GM18526 (cell line): Measurements from ENCODE around the gene SULT2B1.

ENCODE experiments used
- POLR2A ChIP-seq: IDR thresholded peaks from 3 replicates; pipeline ENCODE4 v1.6.1; 2011; ENCODE audit not compliant: insufficient read length; ENCODE audit errors: extremely low read depth

The SULT2B1 gene

DNA sequence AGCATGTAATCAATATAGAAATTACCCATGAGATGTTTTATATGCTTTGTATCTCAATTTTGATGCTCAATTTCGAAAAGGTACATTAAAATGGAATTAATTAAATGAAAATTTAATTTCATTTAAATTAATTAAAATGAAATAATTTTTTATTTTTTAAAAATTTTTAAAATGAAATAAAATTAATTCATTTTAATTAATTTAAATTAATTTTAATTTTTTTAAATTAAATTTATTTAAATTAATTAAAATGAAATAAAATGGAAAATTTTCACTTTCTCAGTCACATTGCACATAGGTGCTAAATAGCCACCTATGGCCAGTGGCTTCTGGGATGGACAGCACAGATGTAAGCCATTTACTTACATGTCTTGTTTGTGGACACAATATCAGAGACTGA, 4.2 kb upstream of the SULT2B1 start:
- no peak for TF ChIP-seq POLR2A

DNA sequence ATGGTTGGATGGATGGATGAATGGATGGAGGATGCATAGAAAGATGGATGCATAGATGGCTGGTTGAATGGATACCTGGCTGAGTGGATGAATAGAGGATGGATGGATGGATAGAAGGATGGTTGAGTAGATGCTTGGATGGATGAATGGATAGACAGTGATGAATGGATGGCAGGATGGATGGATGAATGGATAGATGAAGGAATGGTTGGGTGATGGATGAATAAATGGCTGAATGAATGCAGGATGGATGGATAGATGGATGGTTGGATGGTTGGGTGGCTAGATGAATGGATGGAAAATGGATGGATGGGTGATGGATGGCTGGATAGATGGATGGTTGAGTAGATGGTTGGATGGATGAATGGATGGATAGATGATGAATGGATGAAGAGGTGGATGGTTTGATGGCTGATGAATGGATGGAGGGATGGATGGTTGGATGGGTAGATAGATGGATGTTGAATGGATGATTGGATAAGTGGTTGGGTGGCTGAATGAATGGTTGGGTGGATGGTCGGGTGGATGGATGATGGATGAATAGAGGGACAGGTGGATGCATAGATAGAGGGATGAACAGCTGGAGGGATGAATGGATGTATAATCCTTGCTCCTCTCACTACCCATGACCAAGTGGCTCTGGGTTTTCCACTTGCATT, 3.6 kb upstream of the SULT2B1 start:
- TF ChIP-seq POLR2A, result no peak

DNA sequence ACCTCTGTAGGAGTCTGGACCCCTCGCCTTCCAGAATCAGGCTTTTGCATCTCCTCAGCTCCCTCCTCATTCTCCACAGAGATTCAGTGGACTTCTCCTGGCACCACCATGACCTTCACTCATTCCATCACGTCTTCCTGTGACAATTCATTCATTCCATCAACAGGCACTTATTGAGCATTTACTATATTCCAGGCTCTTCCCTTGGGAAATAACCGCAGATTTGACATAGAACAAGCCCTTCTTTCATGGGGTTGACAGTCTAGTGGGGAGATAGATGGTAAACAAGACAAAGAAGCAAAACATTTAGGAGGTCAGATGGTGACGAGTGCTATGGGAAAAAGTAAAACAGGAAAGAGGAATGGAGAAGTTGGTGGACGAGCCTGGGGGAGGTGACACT, 2.6 kb upstream of the SULT2B1 start:
- no peak for TF ChIP-seq POLR2A

DNA sequence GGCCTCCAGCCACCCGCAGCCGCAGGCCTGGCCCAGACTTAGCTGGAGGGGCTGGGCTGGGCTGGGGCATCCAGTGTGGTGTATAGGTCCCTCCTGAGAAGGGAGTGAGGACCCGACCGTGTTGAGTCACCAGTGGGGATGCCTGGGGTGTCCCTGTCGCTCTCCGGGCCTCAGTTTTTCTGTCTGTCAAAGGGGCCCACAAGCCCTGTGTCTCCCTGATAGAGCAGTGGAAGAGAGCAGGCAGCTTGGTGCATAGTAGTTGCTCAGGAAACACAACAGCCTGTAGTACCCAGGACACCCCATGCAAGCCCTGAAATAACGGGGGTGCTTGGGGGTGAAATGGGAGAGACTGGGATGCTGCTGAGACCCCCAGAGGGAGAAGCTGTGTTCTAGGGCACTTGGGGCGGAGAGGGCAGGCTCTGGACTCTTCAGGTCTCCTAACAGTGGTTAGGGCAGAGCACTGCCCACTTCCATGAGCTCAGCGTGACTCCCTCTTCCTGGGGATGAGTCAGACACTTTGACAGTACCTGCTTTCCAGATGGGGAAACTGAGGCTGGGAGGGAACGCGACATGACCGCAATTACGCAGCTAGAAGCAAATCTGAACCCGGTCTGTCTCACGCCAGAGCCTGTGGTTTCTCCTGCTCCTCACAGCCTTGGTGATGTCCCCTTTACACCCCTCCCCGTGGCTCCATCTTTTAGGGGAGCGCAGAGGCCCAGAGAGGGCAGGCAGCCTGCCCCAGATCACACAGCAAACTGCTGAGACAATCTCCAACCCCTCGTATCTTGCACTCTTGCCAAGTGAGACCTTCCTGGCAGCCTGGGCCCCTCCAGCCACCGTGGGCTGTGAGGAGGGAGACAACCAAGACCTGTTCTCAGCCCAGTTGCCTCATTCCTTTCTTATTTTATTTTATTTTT, 692 bp downstream of the SULT2B1 start:
- no peak for TF ChIP-seq POLR2A

DNA sequence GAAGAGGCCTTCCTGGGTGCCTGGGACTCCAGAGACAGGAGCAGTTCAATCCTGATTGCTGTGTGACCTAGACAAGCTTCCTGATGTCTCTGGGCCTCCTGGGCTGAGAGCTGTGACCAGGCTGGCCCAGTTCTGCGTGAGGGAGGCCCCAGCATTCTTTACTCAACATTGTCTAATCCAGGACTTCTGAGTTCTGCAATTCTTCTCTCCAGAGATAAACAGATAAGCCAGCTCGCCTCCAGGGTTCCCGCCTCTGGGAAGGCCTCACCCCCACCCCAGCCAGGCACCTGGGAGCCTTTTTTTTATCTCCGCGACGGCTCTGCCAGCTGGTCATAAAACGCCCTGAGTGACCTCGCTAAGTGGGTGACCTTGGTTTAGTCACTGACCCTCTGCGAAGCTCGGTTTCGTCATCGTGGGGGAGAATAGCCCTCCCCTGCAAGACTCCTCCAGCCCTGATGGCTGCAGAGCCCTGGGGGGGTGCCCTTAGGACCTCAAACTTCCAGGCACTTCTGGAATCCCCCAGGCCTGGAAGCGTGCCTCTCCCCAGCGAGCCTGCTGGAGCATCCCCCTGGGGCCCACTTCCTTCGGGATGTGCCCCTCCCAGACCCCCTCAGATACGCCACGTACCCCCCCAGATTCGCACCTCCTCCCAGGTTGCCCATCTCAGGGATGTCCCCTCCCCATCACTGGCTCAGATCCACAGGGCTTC, 1.9 kb downstream of the SULT2B1 start:
- no peak for TF ChIP-seq POLR2A

DNA sequence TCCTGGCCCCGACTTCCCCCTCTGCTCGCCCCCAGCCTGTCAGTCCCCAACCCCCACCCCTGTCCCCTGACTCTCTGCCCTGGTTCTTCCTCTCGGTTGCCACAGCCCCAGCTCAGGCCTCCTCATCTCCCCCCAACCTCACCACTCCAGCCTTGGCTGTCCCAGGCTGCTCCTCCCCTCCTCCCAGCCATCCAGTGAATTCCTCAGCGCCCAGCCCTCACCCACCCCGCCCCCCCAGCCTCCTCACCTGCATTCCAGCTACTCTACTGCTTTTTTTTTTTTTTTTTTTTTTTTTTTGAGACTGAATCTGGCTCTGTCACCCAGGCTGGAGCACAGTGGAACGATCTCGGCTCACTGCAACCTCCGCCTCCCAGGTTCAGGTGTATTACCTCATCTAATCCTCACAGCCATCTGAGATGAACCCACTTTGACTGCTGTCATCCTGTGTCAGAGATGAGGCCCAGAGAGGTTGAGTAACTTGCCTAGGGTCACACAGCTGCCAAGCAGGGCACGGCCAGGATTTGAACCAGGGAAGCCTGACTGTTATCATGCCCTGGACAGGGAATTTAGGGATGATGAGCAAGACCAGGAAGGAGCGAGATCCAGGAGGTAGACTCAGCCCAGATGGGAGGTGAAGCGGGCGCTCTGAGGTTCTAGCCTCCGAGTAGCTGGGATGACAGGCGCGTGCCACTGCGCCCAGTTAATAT, 2.6 kb downstream of the SULT2B1 start:
- no peak for TF ChIP-seq POLR2A

DNA sequence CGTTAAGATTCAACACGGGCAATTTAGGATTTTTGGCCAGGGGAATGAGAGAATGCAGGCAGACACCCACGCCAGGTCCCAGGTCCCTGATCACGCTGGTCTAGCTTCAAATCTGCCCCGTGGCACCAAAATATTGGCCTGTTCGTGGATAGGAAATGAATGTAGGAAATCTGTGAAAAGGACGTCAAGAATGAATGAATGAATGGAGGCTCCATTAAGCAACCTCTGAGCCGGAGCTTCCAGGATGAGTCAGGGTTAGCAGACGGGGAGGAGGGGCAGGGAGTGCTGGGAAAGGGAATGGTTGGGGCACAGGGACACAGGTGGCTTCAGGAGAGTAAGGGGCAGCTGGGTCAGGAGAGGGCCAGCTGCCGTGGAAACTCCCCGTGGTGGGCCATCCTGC, 4.2 kb downstream of the SULT2B1 start:
- TF ChIP-seq POLR2A, result no peak

DNA sequence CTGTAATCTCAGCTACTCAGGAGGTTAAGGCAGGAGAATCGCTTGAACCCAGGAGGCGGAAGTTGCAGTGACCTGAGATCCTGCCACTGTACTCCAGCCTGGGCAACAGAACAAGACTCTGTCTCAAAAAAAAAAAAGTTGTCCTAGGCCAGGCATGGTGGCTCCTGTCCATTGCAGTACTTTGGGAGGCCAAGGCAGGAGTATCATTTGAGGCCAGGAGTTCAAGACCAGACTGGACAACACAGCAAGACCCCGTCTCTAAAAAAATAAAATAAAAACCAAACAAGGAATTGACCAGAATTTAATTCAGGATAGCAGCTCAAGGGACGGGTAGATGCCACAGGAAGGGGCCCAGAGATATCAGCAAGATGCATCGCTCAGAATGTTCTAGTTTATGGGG, 4.9 kb downstream of the SULT2B1 start:
- no peak for TF ChIP-seq POLR2A

DNA sequence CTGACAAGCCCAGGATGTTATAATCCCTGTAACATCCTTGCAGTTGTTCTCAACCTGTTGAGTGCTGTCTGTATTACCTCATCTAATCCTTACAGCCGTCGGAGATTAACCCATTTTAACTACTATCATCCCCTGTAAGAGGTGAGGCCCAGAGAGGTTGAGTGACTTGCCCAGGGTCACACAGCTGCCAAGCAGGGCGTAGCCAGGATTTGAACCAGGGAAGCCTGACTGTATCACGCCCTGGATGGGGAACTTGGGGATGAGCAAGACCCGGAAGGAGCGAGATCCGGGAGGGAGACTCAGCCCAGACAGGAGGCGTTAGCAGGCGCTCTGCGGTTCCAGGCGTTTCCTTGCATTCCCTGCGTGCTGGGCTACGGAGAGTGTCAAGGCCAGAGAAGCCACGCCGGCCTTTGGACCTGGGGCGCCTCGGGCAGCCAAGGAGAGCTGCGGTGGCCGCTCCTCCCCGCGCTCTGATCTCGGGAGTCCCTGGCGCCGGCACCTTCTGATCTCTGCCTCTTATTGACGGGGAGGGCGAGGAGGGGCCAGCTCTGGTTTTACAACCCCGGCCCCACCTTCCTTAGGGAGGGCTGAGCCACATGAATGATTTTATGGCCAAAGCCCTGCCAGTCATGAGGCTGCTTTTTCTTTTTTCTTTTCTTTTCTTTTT, 6.2 kb downstream of the SULT2B1 start:
- TF ChIP-seq POLR2A, result no peak

DNA sequence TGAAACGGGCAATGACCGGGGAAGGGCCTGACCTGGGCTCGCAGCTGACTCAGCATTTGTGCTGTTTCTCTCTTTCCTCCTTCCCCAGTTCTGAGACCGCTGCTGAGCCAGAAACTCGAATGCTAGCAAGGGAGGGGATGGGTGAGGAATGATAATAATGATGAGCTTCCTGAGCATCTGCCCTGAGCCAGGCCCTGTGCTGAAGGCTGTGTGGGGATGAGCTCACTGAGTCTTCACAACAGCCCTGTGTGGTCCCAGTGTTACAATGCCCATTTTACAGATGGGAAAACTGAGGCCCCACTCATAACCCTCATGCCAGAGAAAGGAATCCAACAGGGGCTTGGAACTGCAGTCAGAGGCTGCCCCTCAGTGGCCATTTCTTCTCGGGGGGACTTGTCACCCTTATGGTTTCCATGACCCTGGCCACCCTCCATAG, 8.1 kb downstream of the SULT2B1 start:
- no peak for TF ChIP-seq POLR2A

DNA sequence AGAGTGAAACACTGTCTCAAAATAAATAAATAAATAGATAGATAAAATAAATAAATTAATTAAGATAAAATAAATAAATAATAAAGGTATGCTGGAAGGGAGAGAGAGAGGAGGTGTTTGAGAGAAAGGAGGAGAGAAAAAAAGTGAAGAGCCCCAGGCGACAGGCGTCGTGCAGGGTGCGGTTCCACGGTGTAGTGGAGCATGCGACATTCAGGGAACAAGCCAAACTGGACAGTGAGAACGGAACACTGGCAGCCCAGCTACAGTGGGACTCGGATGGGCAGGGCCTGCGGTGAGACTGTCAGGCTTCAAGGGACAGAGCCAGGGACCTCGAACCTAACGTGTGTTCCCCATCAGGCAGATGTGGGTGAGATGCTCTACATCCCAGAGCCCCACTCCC, 9.4 kb downstream of the SULT2B1 start:
- no peak for TF ChIP-seq POLR2A

DNA sequence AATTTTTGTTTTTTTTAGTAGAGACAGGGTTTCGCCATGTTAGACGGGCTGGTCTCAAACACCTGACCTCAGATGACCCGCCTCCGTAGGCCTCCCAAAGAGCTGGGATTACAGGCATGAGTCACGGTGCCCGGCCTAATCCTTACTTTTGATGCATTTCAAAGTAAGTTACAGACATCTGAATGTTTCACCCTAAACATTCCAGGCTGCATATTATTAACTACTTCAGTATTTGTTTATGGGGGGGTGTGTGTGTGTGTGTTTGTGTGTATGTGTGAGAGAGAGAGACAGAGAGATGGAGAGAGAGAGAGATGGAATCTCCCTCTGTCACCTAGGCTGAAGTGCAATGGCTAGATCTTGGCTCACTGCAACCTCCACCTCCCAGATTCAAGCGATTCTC, 13.1 kb downstream of the SULT2B1 start:
- no peak for TF ChIP-seq POLR2A

DNA sequence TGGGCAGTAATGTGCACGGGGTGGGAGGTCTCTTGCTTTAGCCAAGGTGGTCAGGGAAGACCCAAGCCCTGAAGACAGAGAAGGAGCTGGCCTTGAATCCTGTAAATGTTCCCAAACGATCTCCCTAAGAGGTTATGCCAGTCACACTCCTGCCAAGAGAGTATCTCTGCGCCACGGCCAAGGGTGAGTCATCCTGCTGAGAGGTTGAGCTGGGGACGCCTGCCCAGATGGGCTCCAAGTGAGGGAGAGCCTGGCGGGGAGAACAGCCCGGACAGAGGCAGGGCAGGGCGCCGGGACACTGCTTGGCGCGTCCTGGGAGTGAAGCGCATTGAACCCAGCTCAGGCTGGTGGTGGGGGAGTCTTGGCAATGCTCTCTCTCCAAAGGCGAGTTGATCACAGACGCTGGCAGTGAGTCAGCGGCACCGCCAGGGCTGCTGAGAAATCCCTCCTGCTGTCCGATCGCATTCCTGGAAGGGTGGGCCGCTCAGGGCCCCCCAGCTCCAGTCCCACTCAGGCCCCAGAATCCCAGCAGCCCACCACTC, 16.4 kb downstream of the SULT2B1 start:
- TF ChIP-seq POLR2A, result no peak

DNA sequence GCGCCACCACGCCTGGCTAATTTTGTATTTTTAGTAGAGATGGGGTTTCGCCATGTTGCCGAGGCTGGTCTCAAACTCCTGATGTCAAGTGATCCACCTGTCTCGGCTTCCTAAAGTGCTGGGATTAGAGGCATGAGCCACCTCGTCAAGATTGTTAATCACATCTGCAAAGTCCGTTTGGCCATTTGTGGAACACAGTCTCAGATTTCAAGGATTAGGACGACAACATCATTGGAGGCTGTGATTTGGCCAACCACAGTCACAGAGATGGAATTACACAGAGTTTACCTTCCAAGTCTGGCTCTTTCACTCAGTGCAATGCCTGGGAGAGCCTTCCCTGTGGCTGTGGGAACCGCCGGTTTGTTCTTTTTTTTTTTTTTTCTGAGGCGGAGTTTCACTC, 17.8 kb downstream of the SULT2B1 start:
- no peak for TF ChIP-seq POLR2A

DNA sequence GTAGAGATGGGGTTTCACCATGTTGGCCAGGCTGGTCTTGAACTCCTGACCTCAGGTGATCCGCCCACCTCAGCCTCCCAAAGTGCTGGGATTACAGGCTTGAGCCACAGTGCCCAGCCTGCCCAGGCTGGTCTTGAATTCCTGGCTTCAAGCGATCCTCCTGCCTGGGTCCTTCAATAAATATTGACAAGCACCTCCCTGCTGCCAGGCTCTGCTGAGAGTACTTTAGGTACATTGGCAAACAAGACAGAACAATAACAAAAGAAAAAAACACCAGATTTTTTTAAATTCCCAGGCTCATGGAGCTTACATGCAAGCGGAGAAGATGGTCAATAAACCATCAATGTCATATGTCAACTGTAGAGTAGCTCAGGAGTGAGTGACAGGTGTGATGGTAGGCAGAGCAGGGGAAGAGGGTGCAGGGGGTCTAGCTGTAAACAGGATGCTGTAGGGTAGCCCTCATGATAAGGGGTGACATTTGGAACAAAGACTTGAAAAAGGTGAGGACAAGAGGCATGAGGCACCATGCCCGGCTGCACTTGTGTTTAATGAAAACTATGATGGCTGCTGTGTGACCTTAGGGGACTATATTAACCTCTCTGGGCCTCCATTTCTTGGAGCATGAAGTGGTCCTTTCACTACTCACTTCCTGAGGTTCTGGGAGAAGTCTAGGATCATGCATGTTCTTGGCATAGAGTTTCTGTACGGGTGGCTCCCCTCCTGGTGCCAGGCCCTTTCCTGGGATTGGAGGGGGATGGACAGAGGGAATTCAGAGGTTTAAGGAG, 19.6 kb downstream of the SULT2B1 start:
- TF ChIP-seq POLR2A, result no peak
